A549 treated with GW870086 at 1 μM for 4 hours (cell line): ENCODE measurements around the gene SLC6A3. TPM values are rescaled to one million over a fixed set of nuclear protein-coding genes. Genes with fewer than 3 reads are reported as not detected.

Experiments used
- total RNA-seq: library from RNA; stranded (reverse); fragments of 200-300 nt; extraction: Qiagen RNA extraction; gene quantifications from 5 replicates; pipeline ENCODE4 v1.2.3, GENCODE V29; 2022; ENCODE audit warnings: low read depth

The SLC6A3 gene
- 0.15 to 0.53 TPM (median 0.30 TPM) in 5 replicates for total RNA-seq

GRCh38 chr5:1445313-1445688, at the start of gene SLC6A3:
SLC6A3 (minus strand) TSS chr5:1445440; CDS start chr5:1443197, 2,243 bp downstream.

GRCh38 chr5:1344975-1345838, 100.0 kb downstream of the SLC6A3 start, which contains the start of gene CLPTM1L:
CLPTM1L (minus strand) TSS chr5:1345099; CDS start chr5:1344841, 258 bp downstream.

Other genes with a start within 250 kb of the SLC6A3 start
- gene SLC6A19, start 243.8 kb downstream of the SLC6A3 start, total RNA-seq: 0.07 to 0.13 TPM (median 0.10 TPM) in 5 replicates
- gene SLC6A18, start 220.1 kb downstream of the SLC6A3 start, total RNA-seq: not detected in 5 replicates
- 1.8 to 2.5 TPM (median 2.1 TPM) in 5 replicates for gene TERT, start 150.4 kb downstream of the SLC6A3 start, total RNA-seq
- 158 to 180 TPM (median 170 TPM) in 5 replicates for gene CLPTM1L, start 100.3 kb downstream of the SLC6A3 start, total RNA-seq
- 157 to 188 TPM (median 184 TPM) in 5 replicates for gene LPCAT1, start 78.5 kb upstream of the SLC6A3 start, total RNA-seq